ENCODE data around the gene EML3. TPM values are rescaled to one million over a fixed set of nuclear protein-coding genes. Genes with fewer than 3 reads are reported as not detected.
"Not testable (repeated sequence)": the region's sequence is repeated elsewhere in the genome, so short reads cannot be mapped to it uniquely, and the experiment has no call there.

EML3 gene
- total RNA-seq, 4 donors from 2014 or later, result 34.7 to 58.6 (median 53.6) TPM

GRCh38 chr11:62565100-62565802 is 47.3 kb downstream of the EML3 start:
- TF ChIP-seq POLR2A (IDR thresholded peaks at IDR 0.05) (no peak), CTCF (IDR thresholded peaks at IDR 0.05) (no peak)
- H3K9me3 ChIP-seq, result no peaks in the 10 kb centered on the region
- H3K4me3 ChIP-seq, result no peak overlapping the region
- no peak for DNase-seq
- peaks cover 10 to 89% (median 44%) of the 10 kb centered on the region in 3 donors for H3K36me3 ChIP-seq
- peaks cover 9 to 54% (median 17%) of the 10 kb centered on the region in 3 donors for H3K4me1 ChIP-seq
- intact Hi-C loops (cut with DNase I), result no loop called here
- no peak overlapping the region for H3K27ac ChIP-seq
- no peaks in the 10 kb centered on the region for H3K27me3 ChIP-seq
- 64 to 72% methylated on average over 5 of the region's 5 CpGs for WGBS, 2 donors

GRCh38 chr11:62561677-62562230 is 50.8 kb downstream of the EML3 start:
- H3K36me3 ChIP-seq, result peaks cover 21 to 82% (median 25%) of the 10 kb centered on the region in 3 donors
- peak overlapping the region; percentile 58 to 95 (median 90) for H3K27ac ChIP-seq
- intact Hi-C loops (cut with DNase I); DNase-seq; H3K4me3 ChIP-seq; H3K27me3 ChIP-seq; H3K9me3 ChIP-seq: not testable (repeated sequence)
- 69% methylated on average over 3 of the region's 3 CpGs for WGBS, 2 donors
- peaks cover 24 to 76% (median 50%) of the 10 kb centered on the region in 3 donors for H3K4me1 ChIP-seq

- intact Hi-C loops (cut with DNase I), result no loop called here
- TF ChIP-seq CTCF (IDR thresholded peaks at IDR 0.05), result peak; percentile 73 to 94 (median 89)
- TF ChIP-seq POLR2A (IDR thresholded peaks at IDR 0.05), result no peak
Observed at GRCh38 chr11:62560566-62561103, 51.9 kb downstream of the EML3 start.

GRCh38 chr11:62559626-62560025 is 52.9 kb downstream of the EML3 start:
- intact Hi-C loops (cut with DNase I), result loop anchor here (5.0 kb wide), 1 partner anchor 162 kb away; no protein-coding TSS in a partner anchor
- peaks cover 14 to 61% (median 21%) of the 10 kb centered on the region in 3 donors for H3K36me3 ChIP-seq
- H3K27me3 ChIP-seq, H3K4me3 ChIP-seq, DNase-seq, H3K9me3 ChIP-seq: not testable (repeated sequence)
- WGBS, 2 donors, result 49 to 61% methylated on average over 2 to 3 of the region's 5 CpGs
- H3K4me1 ChIP-seq, result peaks cover 45 to 88% (median 71%) of the 10 kb centered on the region in 3 donors
- H3K27ac ChIP-seq, result peak overlapping the region; percentile 86 to 95 (median 94)

More at GRCh38 chr11:62560566-62561103, 51.9 kb downstream of the EML3 start:
- Histone ChIP-seq H3K27ac (peak overlapping the region; percentile 86 to 95 (median 94)), H3K36me3 (peaks cover 19 to 71% (median 21%) of the 10 kb centered on the region in 3 donors), H3K27me3 (no peaks in the 10 kb centered on the region), H3K4me1 (peaks cover 35 to 78% (median 61%) of the 10 kb centered on the region in 3 donors), H3K4me3 (peak overlapping the region in 2 of 4 donors; percentile 1 to 36), H3K9me3 (no peaks in the 10 kb centered on the region)
- 23 to 24% methylated on average over 2 of the region's 2 CpGs for WGBS, 2 donors
- DNase-seq, result no peak

- TF ChIP-seq POLR2A (IDR thresholded peaks at IDR 0.05) (no peak), CTCF (IDR thresholded peaks at IDR 0.05) (no peak)
- no peaks in the 10 kb centered on the region for H3K9me3 ChIP-seq
- no peaks in the 10 kb centered on the region for H3K27me3 ChIP-seq
- peak overlapping the region; percentile 86 to 95 (median 94) for H3K27ac ChIP-seq
- intact Hi-C loops (cut with DNase I), result loop anchor here (5.0 kb wide), 1 partner anchor 162 kb away; no protein-coding TSS in a partner anchor
- peaks cover 14 to 56% (median 21%) of the 10 kb centered on the region in 3 donors for H3K36me3 ChIP-seq
- H3K4me3 ChIP-seq, result no peak overlapping the region
- 55 to 56% methylated on average over 7 to 8 of the region's 8 CpGs for WGBS, 2 donors
- no peak for DNase-seq
- H3K4me1 ChIP-seq, result peaks cover 49 to 93% (median 75%) of the 10 kb centered on the region in 3 donors
Observed at GRCh38 chr11:62559204-62559603, 53.4 kb downstream of the EML3 start.

- intact Hi-C loops (cut with DNase I), result loop anchor here (5.0 kb wide), 1 partner anchor 161 kb away; no protein-coding TSS in a partner anchor
- Histone ChIP-seq H3K27ac (peak overlapping the region; percentile 37 to 95 (median 92)), H3K27me3 (no peaks in the 10 kb centered on the region), H3K4me3 (no peak overlapping the region), H3K36me3 (peaks cover 10 to 51% (median 21%) of the 10 kb centered on the region in 3 donors), H3K9me3 (no peaks in the 10 kb centered on the region), H3K4me1 (peaks cover 55 to 98% (median 80%) of the 10 kb centered on the region in 3 donors)
- DNase-seq, result no peak
- 49 to 67% methylated on average over 6 of the region's 9 CpGs for WGBS, 2 donors
- TF ChIP-seq POLR2A (IDR thresholded peaks at IDR 0.05), result no peak
- no peak for TF ChIP-seq CTCF (IDR thresholded peaks at IDR 0.05)
Observed at GRCh38 chr11:62558669-62559068, 53.9 kb downstream of the EML3 start.
